HK-2 (cell line): ENCODE data around the gene DPM1.

ENCODE experiments used
- DNase-seq: peaks from one replicate; pipeline ENCODE4 v3.0.0-alpha.2; 2018; ENCODE audit not compliant: unreplicated experiment

Gene DPM1

GRCh38 chr20:50930976-50931305, 27.4 kb downstream of the DPM1 start:
- no peak for DNase-seq

DNA sequence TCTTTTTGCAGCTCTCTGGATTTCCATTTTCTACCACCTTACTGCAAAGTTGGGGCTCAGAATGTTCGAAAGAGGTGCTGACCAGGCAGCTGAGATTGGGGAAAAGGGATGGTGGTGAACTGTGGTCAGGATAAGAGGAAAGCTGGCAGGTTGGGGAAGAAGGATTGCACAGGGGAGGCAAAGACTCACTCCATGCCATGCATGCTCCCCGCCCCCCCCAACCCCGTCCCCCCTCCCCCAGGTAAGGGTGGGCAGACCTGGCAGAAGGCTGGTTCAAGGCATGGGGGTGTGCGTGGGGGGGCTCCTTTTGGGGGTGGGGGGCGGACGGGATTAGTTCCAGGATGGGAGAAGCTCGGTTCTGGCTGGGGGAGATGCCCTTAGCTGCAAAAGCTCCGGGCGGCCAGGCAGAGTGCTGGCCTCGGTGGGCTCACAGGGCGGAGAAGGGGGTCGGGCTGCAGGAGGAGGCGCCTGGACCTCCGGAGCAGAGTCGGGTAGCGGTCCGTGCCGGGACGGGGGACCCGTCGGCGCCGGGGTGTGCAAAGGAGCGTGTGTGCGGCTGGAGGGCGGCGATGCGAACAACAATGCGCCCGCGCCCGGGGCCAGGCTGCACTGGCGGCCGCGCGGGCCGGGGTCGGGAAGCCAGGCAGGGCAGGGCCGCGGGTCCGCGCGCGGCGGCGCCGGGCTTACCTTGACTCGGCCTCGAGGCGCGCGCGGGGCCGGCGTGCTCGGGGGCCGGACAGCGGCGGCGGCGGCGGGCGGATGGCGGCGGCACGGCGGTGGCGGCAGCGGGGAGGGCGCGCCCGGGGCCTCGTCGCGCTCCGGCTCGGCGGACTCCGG, 28.0 kb downstream of the DPM1 start:
- DNase-seq, result peak; percentile 38

DNA sequence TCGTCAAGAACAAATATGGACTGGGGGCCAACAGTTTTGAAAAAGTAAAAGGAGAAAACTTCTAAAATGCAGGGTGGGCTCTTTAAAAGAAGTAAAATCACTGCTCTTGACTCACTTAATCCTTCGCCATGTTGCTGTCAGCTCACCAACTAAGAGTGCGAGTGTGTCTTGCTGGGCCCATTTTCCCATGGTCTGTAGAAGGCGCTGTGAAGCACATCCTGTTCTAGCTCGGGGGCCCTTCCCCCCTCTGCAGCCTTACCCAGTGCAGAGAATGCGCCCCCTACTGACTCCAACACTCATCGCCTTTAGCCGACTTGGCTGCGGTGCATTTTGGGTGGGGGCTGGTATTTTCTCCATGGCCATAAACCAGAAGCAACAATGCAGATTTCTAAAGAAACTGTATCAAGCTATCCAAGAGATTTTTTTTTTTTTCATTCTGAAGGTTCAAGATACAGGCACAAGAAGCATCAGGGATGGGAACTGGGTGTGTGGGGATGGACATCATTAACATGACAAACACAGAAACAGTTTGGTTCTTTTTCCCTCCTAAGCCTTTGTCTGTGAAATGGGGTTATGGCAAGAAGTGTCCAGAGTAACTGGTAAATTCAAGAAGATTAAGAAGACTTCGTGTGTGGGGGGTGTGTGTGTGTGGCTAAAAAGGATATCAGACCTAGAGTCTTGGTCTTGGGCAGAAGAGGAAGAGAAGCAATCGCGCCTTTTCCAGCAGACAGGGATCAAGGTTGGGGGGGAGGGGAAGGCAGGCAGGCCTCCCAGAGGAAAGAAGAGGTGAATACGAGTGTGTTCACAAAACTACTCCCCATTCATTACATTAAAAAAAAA, 28.8 kb downstream of the DPM1 start:
- DNase-seq, result peak; percentile 90

- no peak for DNase-seq
These were observed 29.9 kb downstream of the DPM1 start for GRCh38 chr20:50928469-50928868.

- no peak for DNase-seq
These were observed 31.8 kb downstream of the DPM1 start for GRCh38 chr20:50926530-50926929.

DNA sequence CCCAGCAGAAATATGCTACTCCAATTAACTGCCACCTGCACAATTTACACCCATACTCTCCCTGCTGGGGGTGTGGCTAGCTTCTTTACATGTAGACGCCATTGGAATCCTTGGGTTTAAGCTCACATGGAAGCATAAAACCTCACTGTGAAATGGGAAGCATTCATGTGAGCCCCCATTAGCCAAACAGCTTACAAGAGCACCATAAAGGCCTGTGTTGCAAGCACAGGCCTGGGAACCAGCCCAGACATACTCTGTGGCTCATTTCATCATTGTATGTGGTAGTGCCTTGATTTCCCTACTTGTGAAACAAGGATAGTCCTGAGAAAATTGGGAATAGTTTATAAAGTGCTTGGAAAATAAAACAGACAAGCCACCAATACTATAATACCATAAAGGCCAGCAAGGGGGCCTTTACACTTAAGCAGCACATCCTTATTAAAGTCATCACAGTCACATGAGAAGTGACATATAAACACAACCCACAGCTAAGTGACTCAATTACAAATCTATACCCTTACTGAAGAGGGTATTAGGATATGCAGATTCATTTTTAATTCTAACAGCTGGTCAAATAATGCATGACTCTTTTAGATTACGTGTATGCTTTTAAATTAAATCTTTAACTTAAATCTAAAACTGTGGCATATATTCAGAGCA, 33.9 kb downstream of the DPM1 start:
- no peak for DNase-seq

DNA sequence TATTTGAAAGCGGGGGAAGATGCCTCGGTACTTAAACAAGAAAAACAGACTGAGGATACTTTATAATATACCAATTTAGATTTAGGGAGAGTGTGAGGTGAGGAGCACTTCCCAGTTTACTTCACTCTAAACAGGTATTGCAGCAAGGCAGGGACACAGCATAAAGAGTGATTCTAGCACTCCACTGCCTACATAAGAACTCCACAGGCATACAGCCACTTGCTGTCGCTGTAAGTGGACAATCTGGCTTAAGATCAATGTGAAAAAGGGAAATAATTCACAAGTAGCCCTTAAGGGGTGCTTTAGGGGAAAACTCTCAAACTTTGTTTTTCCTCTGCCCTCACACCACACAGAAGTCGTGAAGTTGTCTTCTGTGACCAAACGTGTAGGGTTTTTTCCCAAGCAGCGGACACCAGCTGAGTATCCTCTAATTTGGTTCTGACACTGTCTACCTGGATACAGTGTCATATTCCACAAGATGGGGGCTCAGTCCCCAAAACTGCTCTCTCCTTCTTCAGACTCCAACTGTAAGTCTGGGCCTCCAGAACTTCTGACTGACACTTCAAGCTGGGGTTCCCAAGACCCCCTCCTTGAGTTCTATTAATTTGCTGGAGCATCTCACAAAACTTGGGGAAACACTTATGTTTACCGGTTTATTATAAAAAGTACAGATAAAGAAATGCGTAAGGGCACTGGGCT, 36.4 kb downstream of the DPM1 start:
- no peak for DNase-seq

- DNase-seq, result no peak
These were observed 37.3 kb downstream of the DPM1 start for GRCh38 chr20:50920997-50921396.

- no peak for DNase-seq
These were observed 38.8 kb downstream of the DPM1 start for GRCh38 chr20:50919567-50919966.

DNA sequence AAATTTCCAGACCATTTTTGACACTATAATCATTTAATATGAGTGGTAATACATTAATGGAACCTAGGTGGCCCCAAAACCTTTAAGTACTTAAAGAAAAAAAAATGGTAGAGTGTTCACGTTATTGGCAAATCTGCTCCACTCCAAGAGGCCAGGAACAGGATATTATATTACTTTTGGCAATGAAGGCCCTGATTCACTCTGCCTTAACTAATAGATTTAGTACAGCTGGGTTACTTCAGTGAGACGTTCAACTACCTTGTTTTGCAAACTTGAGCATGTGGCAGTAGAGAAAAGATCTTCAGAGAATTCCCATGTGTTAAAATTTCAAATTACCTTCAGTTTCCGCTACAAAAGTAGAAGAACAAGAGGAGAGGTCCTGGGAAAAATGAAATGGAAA, 39.9 kb downstream of the DPM1 start:
- no peak for DNase-seq

- no peak for DNase-seq
These were observed 41.4 kb downstream of the DPM1 start for GRCh38 chr20:50916934-50917333.

GRCh38 chr20:50916257-50916656, 42.1 kb downstream of the DPM1 start:
- DNase-seq, result no peak

- DNase-seq, result no peak
These were observed 42.9 kb downstream of the DPM1 start for GRCh38 chr20:50915424-50915823.

DNA sequence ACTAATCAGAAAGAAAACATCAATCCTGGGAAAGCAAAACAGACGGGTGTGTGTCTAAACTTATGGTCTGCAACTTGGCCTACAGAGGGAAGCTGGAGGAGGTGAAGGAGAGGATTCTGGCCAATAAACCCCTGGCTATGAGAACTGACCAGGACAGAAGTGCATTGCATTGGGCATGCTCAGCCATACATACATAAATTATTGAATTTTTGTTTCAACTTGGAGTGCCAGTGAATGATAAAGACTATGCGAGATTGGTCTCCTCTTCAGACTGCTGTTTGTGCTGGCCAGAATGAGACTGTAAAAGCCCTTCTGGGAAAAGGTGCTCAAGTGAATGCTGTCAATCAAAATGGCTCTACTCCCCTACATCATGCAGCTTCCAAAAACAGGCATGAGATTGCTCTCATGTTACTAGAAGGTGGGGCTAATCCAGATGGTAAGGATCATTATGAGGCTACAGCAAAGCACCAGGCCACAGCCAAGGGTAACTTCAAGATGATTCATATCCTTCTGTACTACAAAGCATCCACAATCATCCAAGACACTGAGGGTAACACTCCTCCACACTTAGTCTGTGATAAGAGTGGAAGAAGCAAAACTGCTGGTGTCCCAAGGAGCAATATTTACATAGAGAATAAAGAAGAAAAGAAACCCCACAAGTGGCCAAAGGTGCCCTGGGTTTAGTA, 44.5 kb downstream of the DPM1 start:
- DNase-seq, result peak; percentile 21

DNA sequence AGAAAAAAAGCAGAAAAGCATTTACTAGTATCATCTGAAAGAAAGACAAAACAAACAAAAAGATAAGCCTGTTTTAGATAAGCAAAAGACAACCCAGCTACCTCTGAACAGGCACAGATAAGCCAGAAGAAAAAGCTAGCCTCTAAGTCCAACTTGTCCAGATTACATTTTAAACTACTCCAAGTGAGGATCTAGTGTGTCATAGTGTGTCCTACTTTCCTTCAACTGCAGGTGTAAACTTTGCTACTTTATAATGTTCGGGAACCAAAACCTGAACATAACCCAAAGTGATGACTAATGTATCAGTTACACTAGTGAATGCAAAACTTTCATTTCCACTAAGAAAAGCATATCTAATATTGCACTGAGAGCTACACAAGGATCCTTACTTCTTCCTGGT, 46.6 kb downstream of the DPM1 start:
- DNase-seq, result no peak

DNA sequence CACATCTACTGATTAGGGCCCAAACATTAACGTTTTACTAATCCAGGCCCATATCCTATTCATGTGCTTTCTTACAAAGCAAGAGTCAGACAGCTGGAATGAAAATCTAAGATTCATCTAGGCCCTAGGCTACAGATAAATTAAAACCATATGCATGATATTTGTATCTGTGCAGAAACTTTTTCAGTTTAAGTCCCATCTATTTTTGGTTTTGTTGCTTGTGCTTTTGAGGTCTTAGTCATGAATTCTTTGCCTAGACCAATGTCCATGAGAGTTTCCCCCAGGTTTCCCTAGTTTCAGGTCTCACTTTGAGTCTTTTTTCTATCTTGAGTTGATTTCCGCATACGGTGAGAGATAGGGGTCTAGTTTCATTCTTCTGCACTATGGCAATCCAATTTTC, 47.3 kb downstream of the DPM1 start:
- no peak for DNase-seq

GRCh38 chr20:50909413-50909812, 48.9 kb downstream of the DPM1 start:
- DNase-seq, result no peak

GRCh38 chr20:50904067-50904570, 54.2 kb downstream of the DPM1 start:
- DNase-seq, result no peak

DNA sequence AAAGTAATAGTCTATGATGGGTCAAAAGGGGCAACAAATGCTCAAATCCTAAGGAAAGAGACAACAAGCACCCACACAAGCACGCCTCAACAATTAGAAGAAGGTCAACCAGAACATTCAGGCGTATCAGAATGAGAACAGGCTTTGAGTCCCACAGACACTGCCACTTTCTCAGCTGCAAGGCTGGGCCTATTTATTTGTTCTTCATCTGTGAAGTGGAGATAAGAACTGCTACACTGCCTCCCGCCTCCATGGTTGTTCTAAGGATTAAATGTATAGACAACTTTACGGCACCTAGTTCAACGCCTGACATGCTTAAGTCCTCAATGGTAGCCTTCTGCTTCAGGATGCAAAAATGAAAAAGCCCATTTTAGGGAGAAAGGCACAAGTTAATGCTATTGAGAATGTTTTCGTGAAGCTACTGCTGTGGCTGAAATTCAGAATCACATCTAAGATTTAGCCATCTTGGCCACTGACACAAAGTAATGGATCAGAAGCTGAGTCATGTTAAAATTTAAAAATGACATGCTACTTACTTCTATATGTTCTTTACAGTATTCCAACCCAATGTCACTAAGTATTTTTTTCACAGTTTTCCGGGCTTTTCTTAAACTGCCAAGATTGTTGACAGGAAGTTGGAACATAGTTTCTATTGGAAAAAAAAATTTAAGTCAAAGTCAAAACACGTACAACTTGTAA, 54.8 kb downstream of the DPM1 start:
- no peak for DNase-seq

- no peak for DNase-seq
These were observed 57.0 kb downstream of the DPM1 start for GRCh38 chr20:50901301-50901700.

GRCh38 chr20:50900261-50900660, 58.1 kb downstream of the DPM1 start:
- no peak for DNase-seq
